Measurements from ENCODE around the gene BTBD6. TPM values are rescaled to one million over a fixed set of nuclear protein-coding genes. Genes with fewer than 3 reads are reported as not detected.

The BTBD6 gene
- total RNA-seq, 2 donors from 2014 or later, result 45.9 to 73.5 TPM

DNA sequence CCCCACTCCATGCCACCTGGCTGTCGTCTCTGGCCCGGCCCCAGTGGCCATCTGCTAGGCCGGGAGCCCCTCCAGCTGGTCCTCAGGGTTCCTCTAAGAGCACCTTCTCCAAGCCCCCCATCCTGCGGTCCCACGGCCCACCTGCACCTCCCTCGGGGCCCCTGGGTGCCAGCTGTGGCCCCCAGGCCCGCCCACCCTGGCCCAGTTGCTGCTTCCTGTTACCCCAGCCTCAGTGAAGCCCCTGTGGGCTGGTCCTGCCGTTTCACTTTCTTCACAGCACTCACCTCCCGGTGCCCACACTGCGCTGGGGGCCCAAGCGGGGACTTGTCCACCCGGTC, 39.6 kb upstream of the BTBD6 start:
- Histone ChIP-seq H3K4me3 (no peak overlapping the region), H3K27me3 (replicated peaks; ENCODE audit: insufficient read depth) (no peaks in the 10 kb centered on the region), H3K27ac (no peak overlapping the region), H3K36me3 (peaks cover 13% of the 10 kb centered on the region), H3K9me3 (no peaks in the 10 kb centered on the region), H3K4me1 (ENCODE audit: control insufficient read depth in 1 of 2, low read depth in 2 of 2) (peaks cover 10 to 20% of the 10 kb centered on the region in 2 donors)
- DNase-seq (ENCODE audit: low spot score) (no peak), ATAC-seq (ENCODE audit: insufficient number of reproducible peaks, low FRiP score, low read depth) (no peak)
- TF ChIP-seq, protein P1, sequence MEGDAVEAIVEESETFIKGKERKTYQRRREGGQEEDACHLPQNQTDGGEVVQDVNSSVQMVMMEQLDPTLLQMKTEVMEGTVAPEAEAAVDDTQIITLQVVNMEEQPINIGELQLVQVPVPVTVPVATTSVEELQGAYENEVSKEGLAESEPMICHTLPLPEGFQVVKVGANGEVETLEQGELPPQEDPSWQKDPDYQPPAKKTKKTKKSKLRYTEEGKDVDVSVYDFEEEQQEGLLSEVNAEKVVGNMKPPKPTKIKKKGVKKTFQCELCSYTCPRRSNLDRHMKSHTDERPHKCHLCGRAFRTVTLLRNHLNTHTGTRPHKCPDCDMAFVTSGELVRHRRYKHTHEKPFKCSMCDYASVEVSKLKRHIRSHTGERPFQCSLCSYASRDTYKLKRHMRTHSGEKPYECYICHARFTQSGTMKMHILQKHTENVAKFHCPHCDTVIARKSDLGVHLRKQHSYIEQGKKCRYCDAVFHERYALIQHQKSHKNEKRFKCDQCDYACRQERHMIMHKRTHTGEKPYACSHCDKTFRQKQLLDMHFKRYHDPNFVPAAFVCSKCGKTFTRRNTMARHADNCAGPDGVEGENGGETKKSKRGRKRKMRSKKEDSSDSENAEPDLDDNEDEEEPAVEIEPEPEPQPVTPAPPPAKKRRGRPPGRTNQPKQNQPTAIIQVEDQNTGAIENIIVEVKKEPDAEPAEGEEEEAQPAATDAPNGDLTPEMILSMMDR (IDR thresholded peaks at IDR 0.05), result no peak

DNA sequence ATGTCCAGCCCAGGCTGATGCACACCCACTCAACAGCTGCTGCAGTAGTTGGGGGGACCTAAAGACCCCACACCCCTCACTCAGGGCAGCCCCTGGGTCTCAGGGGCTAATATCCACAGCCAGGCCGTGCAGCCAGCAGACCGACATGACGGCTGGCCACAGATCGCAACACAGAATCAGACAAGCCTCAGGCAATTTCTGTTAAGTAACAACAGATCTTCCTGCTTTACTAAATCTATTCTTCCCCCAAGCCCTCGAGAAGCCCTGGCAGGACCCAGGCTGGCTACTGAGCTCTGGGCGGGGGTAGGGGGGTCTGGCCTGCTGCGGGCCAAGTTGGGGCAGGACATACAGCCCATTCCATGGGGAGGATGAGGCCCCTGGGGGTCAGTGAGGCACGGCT, 39.2 kb upstream of the BTBD6 start:
- H3K36me3 ChIP-seq, result peaks cover 13% of the 10 kb centered on the region

DNA sequence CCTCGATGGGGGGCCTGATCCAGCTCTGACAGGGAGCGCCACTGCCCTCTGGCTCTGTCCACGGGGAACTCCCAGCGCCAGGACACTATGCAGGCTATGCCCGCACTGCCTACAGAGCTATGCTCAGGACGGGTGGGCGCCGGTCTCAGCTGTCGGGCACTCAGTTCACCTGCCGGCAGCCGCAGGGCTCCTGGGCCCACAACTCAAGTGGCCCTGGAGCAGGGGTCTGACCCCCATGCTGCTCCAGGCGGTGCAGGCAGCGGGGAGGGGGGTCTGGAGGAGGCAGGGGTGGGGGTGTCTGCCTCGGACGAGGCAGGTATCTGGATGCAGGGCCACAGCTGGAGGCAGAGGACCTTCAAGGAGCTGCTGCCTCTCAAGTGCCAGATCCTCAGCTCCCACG, 38.7 kb upstream of the BTBD6 start:
- Histone ChIP-seq H3K36me3 (peaks cover 13% of the 10 kb centered on the region), H3K27me3 (replicated peaks; ENCODE audit: insufficient read depth) (no peaks in the 10 kb centered on the region), H3K27ac (no peak overlapping the region), H3K4me3 (no peak overlapping the region), H3K9me3 (no peaks in the 10 kb centered on the region), H3K4me1 (ENCODE audit: control insufficient read depth in 1 of 2, low read depth in 2 of 2) (peaks cover 7 to 14% of the 10 kb centered on the region in 2 donors)
- DNase-seq (ENCODE audit: low spot score), result no peak
- no peak for ATAC-seq (ENCODE audit: insufficient number of reproducible peaks, low FRiP score, low read depth)
- TF ChIP-seq, protein P1 (IDR thresholded peaks at IDR 0.05), result no peak

More for the DNA sequence above, 39.2 kb upstream of the BTBD6 start:
- Histone ChIP-seq H3K9me3 (no peaks in the 10 kb centered on the region), H3K4me3 (no peak overlapping the region), H3K27me3 (replicated peaks; ENCODE audit: insufficient read depth) (no peaks in the 10 kb centered on the region), H3K27ac (no peak overlapping the region), H3K4me1 (ENCODE audit: control insufficient read depth in 1 of 2, low read depth in 2 of 2) (peaks cover 10 to 20% of the 10 kb centered on the region in 2 donors)
- TF ChIP-seq, protein P1 (IDR thresholded peaks at IDR 0.05), result no peak
- DNase-seq (ENCODE audit: low spot score) (no peak), ATAC-seq (ENCODE audit: insufficient number of reproducible peaks, low FRiP score, low read depth) (no peak)

DNA sequence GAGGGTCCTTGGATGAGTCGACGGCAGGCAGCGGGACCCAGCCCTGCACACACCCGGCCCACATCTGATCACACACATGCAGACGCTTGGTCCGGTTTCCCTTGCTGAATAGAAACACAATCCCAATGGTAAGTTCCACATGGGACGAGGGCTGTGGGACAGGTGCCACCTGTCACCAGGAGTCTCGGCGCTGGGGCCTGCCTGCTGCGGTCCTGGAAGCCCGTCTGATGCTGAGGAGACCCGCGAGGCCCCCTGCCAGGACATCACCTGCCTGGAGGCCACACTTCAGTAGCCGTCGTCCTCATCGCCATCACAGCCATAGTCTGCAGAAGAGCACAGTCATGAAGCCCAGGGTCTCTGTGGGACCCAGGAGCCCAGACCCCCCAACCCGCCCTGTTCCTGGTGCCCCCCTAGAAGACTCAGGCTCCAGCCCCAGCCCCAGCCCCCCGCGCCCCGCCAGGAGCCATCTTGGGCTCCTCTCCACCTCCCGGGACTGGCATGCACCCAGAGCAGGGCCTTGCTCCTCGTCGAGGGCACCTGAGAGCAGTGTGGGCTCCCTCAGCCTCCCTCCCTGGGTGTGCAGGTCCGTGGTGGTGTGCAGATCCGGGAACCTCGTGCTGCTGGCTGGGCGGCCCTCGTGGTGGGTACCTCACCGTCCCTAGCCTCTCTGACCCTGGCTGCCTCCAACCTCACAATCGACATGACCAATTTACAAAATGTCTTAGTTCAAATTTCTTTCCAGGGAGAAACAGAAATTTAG, 37.9 kb upstream of the BTBD6 start:
- no peak for DNase-seq (ENCODE audit: low spot score)

DNA sequence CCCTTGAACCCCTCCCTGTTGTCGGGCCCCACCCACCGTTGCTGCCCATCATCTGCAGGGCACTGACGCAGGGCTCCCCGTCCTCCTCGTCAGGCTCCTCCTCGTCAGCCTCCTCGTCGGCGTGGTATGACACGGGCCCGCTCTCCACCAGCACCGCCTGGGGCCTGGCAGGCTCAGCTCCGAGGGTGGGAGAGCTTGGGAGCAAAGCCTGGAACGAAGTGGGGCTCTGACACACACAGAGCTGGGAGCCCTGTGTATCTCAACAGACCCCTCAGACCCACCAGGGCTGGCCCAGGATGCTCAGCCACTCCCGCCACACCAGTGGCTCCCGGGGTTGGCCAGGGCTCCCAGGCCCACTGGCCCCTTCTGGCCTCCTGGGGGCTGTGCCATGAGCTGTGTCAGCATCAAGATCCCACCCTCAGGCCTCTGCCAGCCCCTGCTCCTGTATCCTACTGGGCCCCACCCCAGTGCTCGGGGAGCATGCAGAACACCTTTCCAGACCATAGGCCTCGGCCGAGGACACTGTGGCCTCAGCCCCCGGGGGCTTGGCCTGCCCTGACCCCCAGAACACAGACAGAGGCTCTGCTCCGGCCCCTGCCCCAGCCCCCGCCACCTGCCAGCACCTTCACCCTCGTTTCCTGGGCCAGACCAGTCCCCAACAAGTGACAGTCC, 37.1 kb upstream of the BTBD6 start:
- DNase-seq (ENCODE audit: low spot score) (no peak), ATAC-seq (ENCODE audit: insufficient number of reproducible peaks, low FRiP score, low read depth) (no peak)
- Histone ChIP-seq H3K9me3 (no peaks in the 10 kb centered on the region), H3K4me1 (ENCODE audit: control insufficient read depth in 1 of 2, low read depth in 2 of 2) (no peaks in the 10 kb centered on the region), H3K4me3 (no peak overlapping the region), H3K27me3 (replicated peaks; ENCODE audit: insufficient read depth) (no peaks in the 10 kb centered on the region), H3K36me3 (peaks cover 13% of the 10 kb centered on the region), H3K27ac (no peak overlapping the region)
- TF ChIP-seq, protein P1 (IDR thresholded peaks at IDR 0.05), result no peak

More for the DNA sequence above, 37.9 kb upstream of the BTBD6 start:
- Histone ChIP-seq H3K4me3 (no peak overlapping the region), H3K27ac (no peak overlapping the region), H3K4me1 (ENCODE audit: control insufficient read depth in 1 of 2, low read depth in 2 of 2) (peaks cover 3 to 6% of the 10 kb centered on the region in 2 donors), H3K9me3 (no peaks in the 10 kb centered on the region), H3K36me3 (peaks cover 13% of the 10 kb centered on the region), H3K27me3 (replicated peaks; ENCODE audit: insufficient read depth) (no peaks in the 10 kb centered on the region)
- TF ChIP-seq, protein P1 (IDR thresholded peaks at IDR 0.05), result no peak
- ATAC-seq (ENCODE audit: insufficient number of reproducible peaks, low FRiP score, low read depth), result no peak
